ENCODE measurements around the gene CABP5.

CABP5 gene

GRCh38 chr19:48053076-48053475 is 9.2 kb upstream of the CABP5 start:
- no peak for TF ChIP-seq CTCF (conservative IDR thresholded peaks at IDR 0.05; ENCODE audit: control insufficient read depth, insufficient read depth, low read depth, low read length)
- no peak for DNase-seq (ENCODE audit: low read depth)
- H3K4me3 ChIP-seq (ENCODE audit: control insufficient read depth, low read depth, low read length): no peak overlapping the region

- no peak for TF ChIP-seq CTCF (conservative IDR thresholded peaks at IDR 0.05; ENCODE audit: control insufficient read depth, insufficient read depth, low read depth, low read length)
- no peak for DNase-seq (ENCODE audit: low read depth)
- H3K4me3 ChIP-seq (ENCODE audit: control insufficient read depth, low read depth, low read length): no peak overlapping the region
These were observed 7.6 kb upstream of the CABP5 start for GRCh38 chr19:48051335-48052033.

- H3K4me3 ChIP-seq (ENCODE audit: control insufficient read depth, low read depth, low read length): no peak overlapping the region
- TF ChIP-seq CTCF (conservative IDR thresholded peaks at IDR 0.05; ENCODE audit: control insufficient read depth, insufficient read depth, low read depth, low read length): no peak
- no peak for DNase-seq (ENCODE audit: low read depth)
These were observed 682 bp upstream of the CABP5 start for GRCh38 chr19:48044561-48044960.

- no peak for TF ChIP-seq CTCF (conservative IDR thresholded peaks at IDR 0.05; ENCODE audit: control insufficient read depth, insufficient read depth, low read depth, low read length)
- DNase-seq (ENCODE audit: low read depth): no peak
- H3K4me3 ChIP-seq (ENCODE audit: control insufficient read depth, low read depth, low read length): no peak overlapping the region
These were observed 1.9 kb downstream of the CABP5 start for GRCh38 chr19:48041877-48042580.

GRCh38 chr19:48036765-48037164 is 7.1 kb downstream of the CABP5 start:
- no peak for DNase-seq (ENCODE audit: low read depth)
- TF ChIP-seq CTCF (conservative IDR thresholded peaks at IDR 0.05; ENCODE audit: control insufficient read depth, insufficient read depth, low read depth, low read length): no peak
- H3K4me3 ChIP-seq (ENCODE audit: control insufficient read depth, low read depth, low read length): no peak overlapping the region

- H3K4me3 ChIP-seq (ENCODE audit: control insufficient read depth, low read depth, low read length): no peak overlapping the region
- DNase-seq (ENCODE audit: low read depth): no peak
- TF ChIP-seq CTCF (conservative IDR thresholded peaks at IDR 0.05; ENCODE audit: control insufficient read depth, insufficient read depth, low read depth, low read length): no peak
These were observed 10.3 kb downstream of the CABP5 start for GRCh38 chr19:48033604-48034003.

Measured in fibroblast of mammary gland (primary cell).